ENCODE data around the gene IMMT.

IMMT gene

DNA sequence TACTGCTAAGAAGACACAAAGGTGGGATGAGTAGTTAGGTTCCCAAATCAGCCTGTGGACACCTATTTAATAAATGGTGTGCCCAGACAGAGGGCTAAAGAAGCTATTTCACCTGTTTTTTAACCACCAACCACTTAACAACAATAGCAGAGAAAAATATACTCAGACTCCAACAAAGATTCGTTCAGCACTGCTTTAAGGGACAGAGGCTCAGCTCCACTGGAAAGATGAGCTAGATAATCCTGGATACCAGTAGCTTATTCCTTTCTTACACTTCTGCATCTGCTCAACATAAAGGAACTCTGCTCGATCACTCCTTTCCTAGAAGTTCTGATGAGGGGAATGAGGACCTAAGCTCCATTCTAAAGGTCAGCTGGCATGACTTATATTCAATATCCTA is 44.8 kb downstream of the IMMT start:
- H3K36me3 ChIP-seq (ENCODE audit: control insufficient read depth in 5 of 5, insufficient read depth in 5 of 5, low read length in 5 of 5), result peaks cover 52 to 74% (median 70%) of the 10 kb centered on the region in 5 donors
- no peaks in the 10 kb centered on the region for H3K27me3 ChIP-seq (ENCODE audit: control insufficient read depth in 5 of 5, insufficient read depth in 4 of 5, low read length in 5 of 5)
- no peak overlapping the region for H3K27ac ChIP-seq (ENCODE audit: low read depth, low read length)
- no peaks in the 10 kb centered on the region for H3K9me3 ChIP-seq (ENCODE audit: control insufficient read depth in 5 of 5, low read length in 5 of 5)
- H3K9ac ChIP-seq (ENCODE audit: low read length in 5 of 5), result no peak overlapping the region
- no peak overlapping the region for H3K4me3 ChIP-seq (ENCODE audit: low read depth in 1 of 5, low read length in 5 of 5)
- no peaks in the 10 kb centered on the region for H3K4me1 ChIP-seq (ENCODE audit: control insufficient read depth in 5 of 5, insufficient read depth in 5 of 5, low read length in 5 of 5)

DNA sequence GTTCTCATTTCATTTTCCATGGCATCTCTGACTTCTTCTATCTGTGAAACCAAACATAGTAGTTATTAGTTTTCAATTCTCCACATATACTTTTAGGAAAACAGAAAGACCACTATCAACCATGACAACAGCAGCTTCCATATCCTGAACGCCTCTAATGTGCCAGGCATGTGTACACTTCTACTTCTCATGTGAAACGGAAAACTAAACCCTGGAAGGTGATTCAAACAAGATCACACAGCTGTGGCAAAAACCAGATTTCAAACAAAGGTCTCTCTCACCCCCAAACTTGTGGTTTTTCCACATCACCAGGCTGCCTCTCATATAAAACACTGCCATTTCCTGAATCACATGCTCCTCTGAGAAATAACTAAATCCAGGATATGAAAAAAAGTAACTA is 47.5 kb downstream of the IMMT start:
- Histone ChIP-seq H3K36me3 (ENCODE audit: control insufficient read depth in 5 of 5, insufficient read depth in 5 of 5, low read length in 5 of 5) (peaks cover 55 to 87% (median 79%) of the 10 kb centered on the region in 5 donors), H3K9ac (ENCODE audit: low read length in 5 of 5) (no peak overlapping the region), H3K27me3 (ENCODE audit: control insufficient read depth in 5 of 5, insufficient read depth in 4 of 5, low read length in 5 of 5) (no peaks in the 10 kb centered on the region), H3K27ac (ENCODE audit: low read depth, low read length) (no peak overlapping the region), H3K4me1 (ENCODE audit: control insufficient read depth in 5 of 5, insufficient read depth in 5 of 5, low read length in 5 of 5) (no peaks in the 10 kb centered on the region), H3K9me3 (ENCODE audit: control insufficient read depth in 5 of 5, low read length in 5 of 5) (no peaks in the 10 kb centered on the region), H3K4me3 (ENCODE audit: low read depth in 1 of 5, low read length in 5 of 5) (no peak overlapping the region)

DNA sequence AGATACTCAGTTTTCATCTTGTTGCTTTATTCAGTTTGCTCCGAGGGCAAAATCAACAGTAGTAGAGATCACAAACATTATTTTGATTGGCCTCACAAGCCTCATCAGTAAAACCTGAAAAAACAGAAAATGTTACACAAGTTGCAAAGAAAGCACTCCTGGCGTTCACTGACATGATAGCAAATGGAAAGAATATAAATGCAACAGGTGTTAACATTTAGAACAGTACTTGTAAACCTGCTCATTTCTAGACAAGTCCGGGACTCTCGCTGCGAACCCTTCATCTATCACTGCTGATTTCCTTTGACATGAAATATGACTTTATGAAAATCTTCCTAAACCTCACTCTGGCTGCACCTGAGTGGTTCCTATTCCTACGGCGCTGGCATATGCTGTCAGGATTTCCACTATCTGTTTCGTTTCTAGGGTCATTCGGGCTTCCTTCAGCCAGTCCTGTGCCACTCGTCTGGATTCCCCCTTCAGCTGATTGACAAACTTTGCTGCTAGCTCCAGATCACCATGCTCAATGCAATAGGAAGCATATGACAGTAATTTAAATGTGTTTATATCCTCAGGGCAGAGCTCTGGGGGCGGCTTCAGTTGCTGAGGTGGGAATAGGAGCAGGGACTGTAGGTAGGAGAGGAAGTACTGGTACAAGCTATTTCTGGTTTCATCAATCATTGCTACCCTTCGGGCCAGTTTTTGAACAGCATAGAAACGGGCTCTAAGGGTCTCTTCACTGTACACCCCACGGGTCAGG is 51.2 kb downstream of the IMMT start:
- Histone ChIP-seq H3K9ac (ENCODE audit: low read length in 5 of 5) (no peak overlapping the region), H3K9me3 (ENCODE audit: control insufficient read depth in 5 of 5, low read length in 5 of 5) (no peaks in the 10 kb centered on the region), H3K4me3 (ENCODE audit: low read depth in 1 of 5, low read length in 5 of 5) (no peak overlapping the region), H3K27me3 (ENCODE audit: control insufficient read depth in 5 of 5, insufficient read depth in 4 of 5, low read length in 5 of 5) (no peaks in the 10 kb centered on the region), H3K4me1 (ENCODE audit: control insufficient read depth in 5 of 5, insufficient read depth in 5 of 5, low read length in 5 of 5) (peaks cover 0 to 6% (median 0%) of the 10 kb centered on the region in 5 donors), H3K36me3 (ENCODE audit: control insufficient read depth in 5 of 5, insufficient read depth in 5 of 5, low read length in 5 of 5) (peaks cover 45 to 88% (median 82%) of the 10 kb centered on the region in 5 donors), H3K27ac (ENCODE audit: low read depth, low read length) (no peak overlapping the region)

GRCh38 chr2:86143307-86143706 is 52.0 kb downstream of the IMMT start:
- no peak overlapping the region for H3K27ac ChIP-seq (ENCODE audit: low read depth, low read length)
- H3K36me3 ChIP-seq (ENCODE audit: control insufficient read depth in 5 of 5, insufficient read depth in 5 of 5, low read length in 5 of 5), result peaks cover 46 to 88% (median 82%) of the 10 kb centered on the region in 5 donors

GRCh38 chr2:86142436-86143257 is 52.6 kb downstream of the IMMT start:
- no peak overlapping the region for H3K27ac ChIP-seq (ENCODE audit: low read depth, low read length)
- H3K9me3 ChIP-seq (ENCODE audit: control insufficient read depth in 5 of 5, low read length in 5 of 5), result no peaks in the 10 kb centered on the region
- H3K36me3 ChIP-seq (ENCODE audit: control insufficient read depth in 5 of 5, insufficient read depth in 5 of 5, low read length in 5 of 5), result peaks cover 46 to 88% (median 83%) of the 10 kb centered on the region in 5 donors
- no peaks in the 10 kb centered on the region for H3K27me3 ChIP-seq (ENCODE audit: control insufficient read depth in 5 of 5, insufficient read depth in 4 of 5, low read length in 5 of 5)
- peak overlapping the region in 1 of 5 donors; percentile 7 for H3K9ac ChIP-seq (ENCODE audit: low read length in 5 of 5)
- peaks cover 0 to 6% (median 0%) of the 10 kb centered on the region in 5 donors for H3K4me1 ChIP-seq (ENCODE audit: control insufficient read depth in 5 of 5, insufficient read depth in 5 of 5, low read length in 5 of 5)
- no peak overlapping the region for H3K4me3 ChIP-seq (ENCODE audit: low read depth in 1 of 5, low read length in 5 of 5)

More at GRCh38 chr2:86143307-86143706, 52.0 kb downstream of the IMMT start:
- no peaks in the 10 kb centered on the region for H3K9me3 ChIP-seq (ENCODE audit: control insufficient read depth in 5 of 5, low read length in 5 of 5)
- no peak overlapping the region for H3K4me3 ChIP-seq (ENCODE audit: low read depth in 1 of 5, low read length in 5 of 5)
- no peaks in the 10 kb centered on the region for H3K27me3 ChIP-seq (ENCODE audit: control insufficient read depth in 5 of 5, insufficient read depth in 4 of 5, low read length in 5 of 5)
- H3K9ac ChIP-seq (ENCODE audit: low read length in 5 of 5), result peak overlapping the region in 1 of 5 donors; percentile 7
- peaks cover 0 to 6% (median 0%) of the 10 kb centered on the region in 5 donors for H3K4me1 ChIP-seq (ENCODE audit: control insufficient read depth in 5 of 5, insufficient read depth in 5 of 5, low read length in 5 of 5)

GRCh38 chr2:86140969-86141392 is 54.3 kb downstream of the IMMT start:
- peaks cover 0 to 6% (median 0%) of the 10 kb centered on the region in 5 donors for H3K4me1 ChIP-seq (ENCODE audit: control insufficient read depth in 5 of 5, insufficient read depth in 5 of 5, low read length in 5 of 5)
- H3K27ac ChIP-seq (ENCODE audit: low read depth, low read length), result no peak overlapping the region
- peaks cover 54 to 90% (median 83%) of the 10 kb centered on the region in 5 donors for H3K36me3 ChIP-seq (ENCODE audit: control insufficient read depth in 5 of 5, insufficient read depth in 5 of 5, low read length in 5 of 5)
- no peak overlapping the region for H3K4me3 ChIP-seq (ENCODE audit: low read depth in 1 of 5, low read length in 5 of 5)
- H3K27me3 ChIP-seq (ENCODE audit: control insufficient read depth in 5 of 5, insufficient read depth in 4 of 5, low read length in 5 of 5), result no peaks in the 10 kb centered on the region
- no peak overlapping the region for H3K9ac ChIP-seq (ENCODE audit: low read length in 5 of 5)
- no peaks in the 10 kb centered on the region for H3K9me3 ChIP-seq (ENCODE audit: control insufficient read depth in 5 of 5, low read length in 5 of 5)

GRCh38 chr2:86139981-86140380 is 55.3 kb downstream of the IMMT start:
- Histone ChIP-seq H3K4me1 (ENCODE audit: control insufficient read depth in 5 of 5, insufficient read depth in 5 of 5, low read length in 5 of 5) (peaks cover 0 to 6% (median 0%) of the 10 kb centered on the region in 5 donors), H3K27me3 (ENCODE audit: control insufficient read depth in 5 of 5, insufficient read depth in 4 of 5, low read length in 5 of 5) (no peaks in the 10 kb centered on the region), H3K4me3 (ENCODE audit: low read depth in 1 of 5, low read length in 5 of 5) (no peak overlapping the region), H3K27ac (ENCODE audit: low read depth, low read length) (no peak overlapping the region), H3K9ac (ENCODE audit: low read length in 5 of 5) (no peak overlapping the region), H3K36me3 (ENCODE audit: control insufficient read depth in 5 of 5, insufficient read depth in 5 of 5, low read length in 5 of 5) (peaks cover 59 to 90% (median 83%) of the 10 kb centered on the region in 5 donors), H3K9me3 (ENCODE audit: control insufficient read depth in 5 of 5, low read length in 5 of 5) (no peaks in the 10 kb centered on the region)

DNA sequence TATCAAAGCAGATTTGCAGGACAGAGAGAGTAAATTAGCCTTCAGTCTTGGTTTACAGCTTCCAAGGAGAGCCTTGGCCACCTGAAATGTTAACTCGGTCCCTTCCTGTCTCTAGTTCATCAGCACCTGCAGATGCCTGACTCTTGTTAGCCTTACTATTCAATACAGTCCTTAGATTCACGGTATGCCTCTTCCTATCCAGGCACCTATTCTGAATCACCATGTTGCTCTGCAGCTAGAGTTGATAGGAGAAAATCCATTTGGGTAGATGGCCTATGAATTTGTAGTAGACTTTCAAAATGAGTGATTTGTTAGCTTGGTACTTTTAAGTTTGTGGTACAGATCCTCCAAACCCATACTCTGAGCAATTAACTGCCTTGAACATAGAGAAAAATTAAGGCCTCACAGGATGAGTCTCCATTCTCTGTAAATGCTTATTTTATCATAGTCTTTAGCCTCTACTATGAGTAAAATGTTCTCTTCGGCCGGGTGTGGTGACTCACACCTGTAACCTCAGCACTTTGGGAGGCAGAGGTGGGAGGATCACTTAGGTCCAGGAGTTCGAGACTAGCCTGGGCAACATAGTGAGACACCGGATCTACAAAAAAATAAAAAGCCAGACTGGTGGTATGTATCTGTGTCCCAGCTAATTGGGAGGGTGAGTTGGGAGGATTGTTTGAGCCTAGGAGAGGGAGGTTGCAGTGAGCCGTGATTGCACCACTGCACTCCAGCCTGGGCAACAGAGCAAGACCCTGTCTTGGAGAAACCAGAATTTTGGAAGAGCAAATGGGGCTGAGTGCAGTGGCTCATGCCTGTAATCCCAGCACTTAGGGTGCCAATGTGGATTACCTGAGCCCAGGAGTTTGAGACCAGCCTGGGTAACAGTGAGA is 56.3 kb downstream of the IMMT start:
- peaks cover 0 to 6% (median 0%) of the 10 kb centered on the region in 5 donors for H3K4me1 ChIP-seq (ENCODE audit: control insufficient read depth in 5 of 5, insufficient read depth in 5 of 5, low read length in 5 of 5)
- no peak overlapping the region for H3K4me3 ChIP-seq (ENCODE audit: low read depth in 1 of 5, low read length in 5 of 5)
- no peaks in the 10 kb centered on the region for H3K27me3 ChIP-seq (ENCODE audit: control insufficient read depth in 5 of 5, insufficient read depth in 4 of 5, low read length in 5 of 5)
- H3K27ac ChIP-seq (ENCODE audit: low read depth, low read length), result no peak overlapping the region
- no peaks in the 10 kb centered on the region for H3K9me3 ChIP-seq (ENCODE audit: control insufficient read depth in 5 of 5, low read length in 5 of 5)
- H3K36me3 ChIP-seq (ENCODE audit: control insufficient read depth in 5 of 5, insufficient read depth in 5 of 5, low read length in 5 of 5), result peaks cover 64 to 90% (median 83%) of the 10 kb centered on the region in 5 donors
- no peak overlapping the region for H3K9ac ChIP-seq (ENCODE audit: low read length in 5 of 5)

DNA sequence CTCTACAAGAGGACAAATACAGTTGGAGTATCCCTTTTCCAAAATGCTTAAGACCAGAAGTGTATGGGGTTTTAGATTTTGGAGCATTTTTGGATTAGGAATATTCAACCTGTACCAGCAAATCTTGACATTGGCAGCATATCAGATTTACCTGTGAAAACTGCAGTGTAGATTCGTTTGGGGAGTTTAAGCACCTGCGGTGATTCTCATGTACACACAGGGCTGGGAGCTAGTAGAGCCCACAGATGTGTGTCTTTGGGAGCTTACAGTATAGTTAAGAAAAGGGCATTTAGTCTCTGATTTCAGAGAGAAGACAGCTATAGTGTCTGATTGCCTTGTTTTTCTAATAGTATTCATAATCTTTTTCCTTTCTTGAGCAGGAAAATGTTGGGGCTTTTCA is 59.1 kb downstream of the IMMT start:
- peaks cover 0 to 6% (median 0%) of the 10 kb centered on the region in 5 donors for H3K4me1 ChIP-seq (ENCODE audit: control insufficient read depth in 5 of 5, insufficient read depth in 5 of 5, low read length in 5 of 5)
- no peak overlapping the region for H3K4me3 ChIP-seq (ENCODE audit: low read depth in 1 of 5, low read length in 5 of 5)
- H3K36me3 ChIP-seq (ENCODE audit: control insufficient read depth in 5 of 5, insufficient read depth in 5 of 5, low read length in 5 of 5), result peaks cover 79 to 95% (median 94%) of the 10 kb centered on the region in 5 donors
- no peak overlapping the region for H3K27ac ChIP-seq (ENCODE audit: low read depth, low read length)
- no peaks in the 10 kb centered on the region for H3K9me3 ChIP-seq (ENCODE audit: control insufficient read depth in 5 of 5, low read length in 5 of 5)
- no peaks in the 10 kb centered on the region for H3K27me3 ChIP-seq (ENCODE audit: control insufficient read depth in 5 of 5, insufficient read depth in 4 of 5, low read length in 5 of 5)
- no peak overlapping the region for H3K9ac ChIP-seq (ENCODE audit: low read length in 5 of 5)

Data from subcutaneous abdominal adipose tissue (tissue), 5 donors.